ENCODE measurements around the gene CDK4.
A peak's percentile ranks its signal among the peaks of the same experiment; 100 is the strongest.

Gene CDK4

DNA sequence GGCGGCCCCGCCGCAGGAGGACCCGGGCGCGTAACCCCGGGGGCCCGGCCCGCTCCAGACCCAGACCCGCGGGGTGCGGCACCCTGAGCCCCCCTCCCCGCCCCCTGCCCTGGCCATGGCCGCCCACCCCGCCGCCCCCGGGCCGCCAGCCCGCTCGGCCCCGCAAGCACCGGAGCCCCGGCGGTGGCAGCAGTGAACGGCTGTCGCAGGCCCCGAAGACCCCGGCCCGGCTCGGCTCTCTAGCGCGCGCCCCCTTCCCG lies 3.0 kb upstream of the CDK4 start:
- FAIRE-seq, result no peak

- FAIRE-seq, result no peak
Observed at GRCh38 chr12:57754411-57755193, 2.5 kb upstream of the CDK4 start, which contains the start of gene MARCHF9. Gene MARCHF9, plus strand, starts transcription at chr12:57755103. Its CDS starts 426 bp downstream, at chr12:57755529.

DNA sequence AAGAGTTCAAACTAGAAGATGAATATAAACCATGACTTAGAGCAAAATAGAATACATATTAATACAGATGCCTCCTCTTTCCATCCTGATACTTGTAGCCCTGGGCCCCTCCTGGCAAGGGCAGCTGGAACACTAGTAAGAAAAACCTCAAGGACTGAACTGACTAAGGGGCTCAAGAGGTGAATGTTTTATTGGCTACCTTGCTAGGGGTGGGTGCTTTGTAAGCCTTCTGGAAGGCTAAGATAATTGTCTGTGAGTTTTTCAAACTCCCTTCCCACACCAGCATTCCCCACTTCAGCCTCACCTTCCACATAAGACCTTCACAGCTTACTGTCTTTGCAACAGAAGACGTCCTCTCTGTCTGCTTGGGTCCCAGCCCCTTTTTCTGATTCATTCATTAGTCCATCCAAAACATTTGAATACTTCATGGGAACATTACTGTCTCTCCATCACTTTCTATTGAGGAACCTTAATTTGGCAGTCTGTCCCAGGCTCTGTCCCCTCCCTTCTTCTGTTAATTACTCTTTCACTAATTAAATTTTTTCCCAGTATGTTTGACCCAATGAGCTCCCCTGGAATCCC lies 1.7 kb upstream of the CDK4 start:
- FAIRE-seq, result no peak

DNA sequence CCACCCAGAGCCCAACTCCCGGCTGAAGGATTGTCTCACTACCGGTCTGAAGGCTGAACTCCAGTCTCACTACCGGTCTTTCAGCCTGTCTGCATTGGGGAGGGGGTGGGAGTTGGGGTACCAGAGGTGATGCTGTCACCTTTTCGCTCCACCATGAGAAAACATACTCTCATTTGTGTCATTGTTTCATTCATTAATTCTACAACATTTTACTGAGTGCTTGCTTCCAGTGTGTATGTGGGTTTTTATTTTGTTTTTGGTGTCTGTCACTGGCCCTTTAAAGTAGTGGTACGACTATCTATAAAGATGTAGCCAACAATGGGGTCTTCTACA lies 524 bp upstream of the CDK4 start:
- no peak for FAIRE-seq

GRCh38 chr12:57751432-57751787 lies 700 bp downstream of the CDK4 start:
- FAIRE-seq, result no peak

- FAIRE-seq, result no peak
Observed at GRCh38 chr12:57750561-57751431, 1.3 kb downstream of the CDK4 start.

DNA sequence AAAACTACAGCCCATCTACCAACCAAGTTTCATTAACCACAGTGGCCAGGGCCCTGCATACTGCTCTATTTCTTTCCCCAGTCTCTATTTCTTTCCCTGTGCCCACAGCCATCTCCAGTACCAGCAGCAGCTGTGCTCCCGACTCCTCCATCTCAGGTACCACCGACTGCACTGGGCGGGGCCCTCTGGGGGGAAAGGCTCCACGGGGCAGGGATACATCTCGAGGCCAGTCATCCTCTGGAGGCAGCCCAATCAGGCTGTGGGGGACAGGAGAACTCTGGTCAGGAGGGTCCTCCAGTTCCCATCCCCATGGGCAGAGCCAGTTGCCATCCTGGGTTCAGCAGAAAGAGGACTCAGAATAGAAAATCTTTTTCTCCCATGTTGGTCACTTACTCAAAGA lies 3.0 kb downstream of the CDK4 start:
- no peak for FAIRE-seq

DNA sequence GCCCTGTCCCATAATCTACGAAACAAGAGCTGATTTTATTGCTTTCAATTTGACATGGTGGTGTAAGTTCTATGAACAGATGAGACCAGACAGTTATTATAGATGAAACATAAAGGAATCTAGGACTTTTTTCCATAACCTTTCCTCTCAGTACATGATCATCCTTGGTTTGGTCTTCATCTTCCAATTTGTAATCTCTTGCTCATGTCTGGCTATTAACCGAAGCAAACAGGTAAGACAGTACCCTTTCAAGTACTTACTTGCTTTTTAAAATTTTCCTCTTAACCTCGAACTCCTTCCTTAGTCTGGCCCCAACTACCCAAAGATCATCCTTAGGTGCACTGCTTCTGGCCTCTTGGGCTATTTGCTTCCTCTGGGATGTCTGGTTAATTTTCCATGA lies 6.1 kb downstream of the CDK4 start:
- no peak for FAIRE-seq

GRCh38 chr12:57745485-57745881 lies 6.6 kb downstream of the CDK4 start:
- no peak for FAIRE-seq

- peak; percentile 82 for FAIRE-seq
Observed at GRCh38 chr12:57744777-57745484, 7.2 kb downstream of the CDK4 start, which contains the start of gene TSPAN31. Gene TSPAN31, plus strand, starts transcription at chr12:57745039. Its CDS starts 116 bp downstream, at chr12:57745155.

DNA sequence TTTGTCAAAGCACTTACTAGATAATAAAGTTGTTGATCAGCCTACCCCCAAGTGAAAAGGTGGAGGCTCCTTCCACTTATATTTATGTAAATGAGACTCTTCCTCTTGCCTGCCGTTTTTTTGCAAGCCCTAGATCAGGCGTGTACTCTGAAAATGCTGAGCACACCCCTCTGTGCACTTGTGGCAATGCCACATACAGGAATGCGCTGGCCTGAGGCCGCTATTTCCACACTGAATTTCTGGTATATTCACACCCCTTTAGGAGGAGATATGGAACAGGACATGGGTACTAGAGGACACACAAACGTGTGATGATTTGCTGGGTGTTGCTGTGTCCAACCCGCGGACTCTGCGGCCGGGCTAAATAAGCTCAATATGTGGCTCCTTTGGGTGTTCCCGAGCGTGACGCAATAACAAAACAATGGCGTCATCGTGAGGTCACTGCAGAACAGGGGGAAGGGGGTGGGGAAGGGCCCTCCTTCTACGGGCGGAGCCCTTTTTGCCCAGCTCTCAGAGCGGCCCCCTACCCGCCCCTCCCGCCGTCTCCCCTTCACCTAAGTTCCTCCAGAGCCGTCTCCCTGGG lies 7.8 kb downstream of the CDK4 start:
- no peak for FAIRE-seq

DNA sequence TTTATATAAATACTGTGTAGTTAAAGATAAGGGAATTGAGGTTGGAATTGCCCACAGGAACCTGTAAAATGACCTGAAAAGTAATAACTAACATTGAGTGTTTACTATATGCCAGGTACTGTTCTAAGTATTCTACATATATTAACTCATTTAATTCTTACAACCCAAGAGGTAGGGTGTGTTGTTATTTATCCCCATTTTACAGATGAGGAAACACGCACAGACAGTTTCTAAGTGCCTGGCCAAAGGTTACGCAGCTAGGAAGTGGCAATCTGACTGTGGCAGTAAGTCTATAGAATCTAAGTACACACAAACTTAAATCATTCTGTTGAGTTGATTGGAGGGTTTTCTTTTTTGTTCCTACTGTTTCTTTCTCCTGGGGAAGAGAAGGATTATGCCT lies 8.3 kb downstream of the CDK4 start:
- FAIRE-seq, result no peak

DNA sequence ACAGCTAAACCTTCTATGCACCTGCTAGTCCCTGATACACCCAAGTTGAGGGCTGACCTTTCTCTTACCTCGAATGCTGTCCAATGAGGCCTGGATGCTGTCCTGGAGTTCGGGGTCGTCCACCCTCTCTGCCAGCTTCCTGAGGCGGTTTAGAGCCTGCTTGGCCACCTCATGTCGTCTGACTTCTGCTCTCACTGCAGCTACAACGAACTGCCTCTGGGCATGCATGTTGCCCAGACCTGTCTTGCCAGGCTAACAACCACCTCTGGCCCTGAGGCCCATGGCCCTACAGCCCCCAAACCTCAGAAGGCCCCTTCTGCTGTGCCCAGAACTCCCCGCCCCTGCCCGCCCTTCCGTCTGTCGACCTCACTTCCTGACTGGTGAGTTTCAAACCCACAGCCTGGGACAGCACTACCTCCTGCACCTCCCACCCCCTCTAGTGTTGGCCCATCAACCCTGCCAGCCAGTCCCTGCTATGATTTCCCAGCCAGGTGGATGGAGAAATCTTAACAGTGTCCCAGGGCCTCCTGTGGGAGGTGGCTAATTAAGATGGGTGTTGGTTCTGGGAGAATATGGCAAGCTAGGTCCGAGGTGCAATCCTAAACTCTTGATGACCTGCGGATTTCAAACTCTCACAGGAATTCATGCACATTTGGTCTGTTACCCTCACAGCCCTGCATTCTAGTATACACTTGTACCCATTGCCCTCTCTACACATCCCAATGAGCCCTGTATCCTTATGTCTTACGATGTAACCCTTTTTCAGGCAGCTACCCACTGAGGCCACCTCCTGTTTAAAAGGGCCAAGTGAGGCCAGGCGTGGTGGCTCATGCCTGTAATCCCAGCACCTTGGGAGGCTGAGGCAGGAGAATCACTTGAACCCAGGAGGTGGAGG lies 10.0 kb downstream of the CDK4 start:
- no peak for FAIRE-seq

DNA sequence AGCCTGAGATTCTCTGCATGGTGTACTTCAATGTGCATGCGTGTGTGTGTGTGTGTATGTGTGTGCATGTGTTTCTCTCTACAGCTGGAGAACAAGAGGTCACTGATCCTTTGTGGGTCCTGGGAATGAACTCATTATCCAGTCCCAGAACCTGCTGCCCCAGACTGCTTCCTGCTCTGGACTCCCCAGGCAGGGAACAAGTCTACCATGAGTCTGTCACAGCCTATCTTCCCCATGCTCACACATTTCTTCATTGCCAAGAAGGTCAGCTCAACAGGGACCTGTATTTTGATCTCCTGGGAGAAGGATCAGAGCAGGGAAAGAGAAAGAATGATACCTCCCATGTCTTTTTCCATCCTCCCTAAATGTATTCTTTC lies 10.7 kb downstream of the CDK4 start:
- no peak for FAIRE-seq

- no peak for FAIRE-seq
Observed at GRCh38 chr12:57740656-57741412, 11.3 kb downstream of the CDK4 start.

GRCh38 chr12:57739914-57740538 lies 12.1 kb downstream of the CDK4 start:
- no peak for FAIRE-seq

- FAIRE-seq, result no peak
Observed at GRCh38 chr12:57739387-57739786, 12.7 kb downstream of the CDK4 start.

DNA sequence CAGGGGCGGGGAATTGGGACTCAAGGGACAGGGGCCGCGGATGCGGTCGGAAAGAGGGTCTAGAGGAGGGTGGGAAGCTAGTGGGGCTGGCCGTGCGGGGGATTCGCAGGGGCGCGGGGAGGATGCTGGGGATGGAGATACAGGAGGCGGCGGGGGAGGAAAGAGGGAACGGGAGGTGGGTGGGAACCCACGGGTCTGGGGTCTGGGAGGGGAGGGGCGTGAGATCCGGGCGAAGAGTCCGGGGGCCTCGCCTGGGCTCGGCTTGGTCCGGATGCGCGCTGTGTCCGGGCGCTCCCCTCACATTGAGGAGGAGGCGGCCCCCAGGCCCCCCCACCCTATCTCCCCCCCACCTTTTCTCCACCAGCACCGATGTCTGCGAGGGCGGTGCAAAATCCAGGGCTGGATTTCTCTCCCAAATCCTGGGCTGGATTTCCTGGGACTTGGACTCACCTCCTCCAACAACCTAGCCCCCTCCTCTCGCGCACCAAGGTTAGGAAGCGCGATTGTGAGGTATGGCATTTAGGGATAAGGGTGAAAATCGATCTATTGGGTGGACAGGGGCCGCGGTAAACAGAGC lies 13.4 kb downstream of the CDK4 start, which contains the start of gene AGAP2:
TSS of gene AGAP2 (minus strand) at position 82 of the 577 bp plus-strand sequence. CDS start 496 bp downstream, outside the sequence.
- FAIRE-seq, result no peak

DNA sequence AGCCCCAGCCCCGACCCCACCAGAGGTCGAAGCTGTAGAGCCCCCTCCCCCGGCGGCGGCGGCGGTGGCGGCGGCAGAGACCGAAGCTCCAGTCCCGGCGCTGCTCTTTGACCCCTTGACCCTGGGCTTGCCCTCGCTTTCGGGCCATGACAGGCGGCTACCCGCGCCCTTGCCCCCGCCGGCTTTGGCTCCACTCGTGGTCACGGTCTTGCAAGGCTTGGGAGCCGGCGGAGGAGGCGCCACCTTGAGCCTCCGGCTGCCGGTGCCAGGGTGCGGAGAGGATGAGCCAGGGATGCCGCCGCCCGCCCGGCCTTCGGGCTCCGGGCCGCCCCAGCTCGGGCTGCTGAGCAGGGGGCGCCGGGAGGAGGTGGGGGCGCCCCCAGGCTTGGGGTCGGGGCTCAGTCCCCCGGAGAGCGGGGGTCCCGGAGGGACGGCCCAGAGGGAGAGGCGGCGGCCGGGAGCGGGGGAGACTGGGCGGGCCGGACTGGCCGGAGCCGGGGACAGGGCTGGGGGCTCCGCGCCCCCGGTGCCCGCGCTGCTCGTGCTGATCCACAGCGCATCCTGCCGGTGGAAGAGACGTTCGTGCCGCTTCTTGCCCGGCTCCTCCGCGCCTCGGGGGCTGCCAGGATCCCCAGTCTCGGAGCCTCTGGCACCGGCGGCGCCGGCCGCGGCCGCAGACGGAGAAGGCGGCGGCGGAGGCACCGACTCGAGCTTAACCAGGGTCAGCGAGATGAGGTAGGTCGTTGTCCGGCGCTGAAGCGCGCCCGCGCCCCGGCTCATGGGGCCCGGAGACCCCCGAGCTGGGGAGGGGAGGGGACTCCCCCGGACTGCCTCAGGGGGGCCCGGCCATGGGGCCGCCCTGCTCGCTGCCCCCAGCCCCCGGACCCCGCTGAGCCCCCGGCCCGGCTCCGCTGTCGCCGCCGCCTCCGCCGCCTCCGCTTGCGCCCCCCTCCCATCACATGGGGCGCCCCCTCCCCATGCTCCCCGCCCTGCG lies 14.3 kb downstream of the CDK4 start:
- FAIRE-seq, result no peak

Measured in TTC549 (cell line).